ENCODE results near the gene HTRA3.

HTRA3 gene

DNA sequence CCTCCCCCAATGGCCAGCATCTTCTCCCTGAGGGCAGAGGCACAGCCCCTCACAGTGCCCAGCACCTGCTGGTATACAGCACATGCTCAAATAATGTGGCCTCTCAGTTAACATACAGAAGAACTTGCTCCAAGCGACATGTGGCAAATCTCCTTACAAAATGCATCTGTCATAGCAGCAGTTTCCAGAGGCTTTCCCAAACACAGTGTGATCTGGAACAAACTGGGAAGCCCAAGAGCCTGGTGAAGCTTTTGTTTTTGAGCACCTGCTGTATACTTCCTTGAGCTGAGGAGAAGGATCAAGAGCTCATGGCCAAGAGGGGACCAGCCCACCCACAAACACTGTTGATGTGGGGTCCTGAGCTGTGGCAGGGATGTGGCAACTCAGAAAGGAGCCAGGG lies 34.8 kb upstream of the HTRA3 start:
- DNase-seq (ENCODE audit: low read depth): no peak

DNA sequence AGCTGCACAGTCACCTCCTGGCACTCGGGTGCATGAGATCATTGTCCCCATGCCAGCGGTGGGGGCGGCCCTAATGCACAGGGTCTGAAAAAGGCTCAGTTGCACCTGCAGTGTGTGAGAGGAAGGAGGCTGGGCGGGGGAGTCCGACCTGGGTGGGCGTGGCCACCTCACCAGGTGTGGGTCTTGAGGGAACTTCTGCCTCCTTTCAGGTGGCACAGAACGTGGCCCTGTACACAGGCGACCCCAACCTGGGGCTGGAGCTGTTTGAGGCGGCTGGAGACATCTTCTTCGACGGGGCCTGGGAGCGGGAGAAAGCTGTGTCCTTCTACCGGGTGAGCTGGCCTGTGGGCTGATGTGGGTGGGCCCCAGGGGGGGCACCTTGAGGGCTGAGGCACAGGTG lies 34.3 kb upstream of the HTRA3 start:
- DNase-seq (ENCODE audit: low read depth): no peak

DNA sequence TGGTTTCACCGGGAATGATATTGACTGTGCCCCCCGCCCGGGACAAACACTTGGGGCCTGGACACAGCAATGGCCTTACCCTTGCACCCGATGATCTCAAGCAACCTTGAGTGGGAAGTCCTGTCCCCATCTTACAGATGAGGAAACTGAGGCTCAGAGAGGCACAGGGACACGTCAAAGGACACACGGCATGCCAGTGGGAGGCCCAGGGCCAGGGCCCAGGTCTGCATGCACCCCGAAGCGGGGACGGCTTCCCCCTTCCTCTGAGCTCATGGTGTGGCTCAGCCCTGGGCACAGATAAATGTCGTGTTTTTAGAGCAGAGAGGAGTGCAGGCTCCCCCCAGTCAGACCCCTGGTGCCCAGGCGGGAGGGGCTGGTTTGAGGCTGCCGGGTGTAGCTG lies 33.9 kb upstream of the HTRA3 start:
- no peak for DNase-seq (ENCODE audit: low read depth)

DNA sequence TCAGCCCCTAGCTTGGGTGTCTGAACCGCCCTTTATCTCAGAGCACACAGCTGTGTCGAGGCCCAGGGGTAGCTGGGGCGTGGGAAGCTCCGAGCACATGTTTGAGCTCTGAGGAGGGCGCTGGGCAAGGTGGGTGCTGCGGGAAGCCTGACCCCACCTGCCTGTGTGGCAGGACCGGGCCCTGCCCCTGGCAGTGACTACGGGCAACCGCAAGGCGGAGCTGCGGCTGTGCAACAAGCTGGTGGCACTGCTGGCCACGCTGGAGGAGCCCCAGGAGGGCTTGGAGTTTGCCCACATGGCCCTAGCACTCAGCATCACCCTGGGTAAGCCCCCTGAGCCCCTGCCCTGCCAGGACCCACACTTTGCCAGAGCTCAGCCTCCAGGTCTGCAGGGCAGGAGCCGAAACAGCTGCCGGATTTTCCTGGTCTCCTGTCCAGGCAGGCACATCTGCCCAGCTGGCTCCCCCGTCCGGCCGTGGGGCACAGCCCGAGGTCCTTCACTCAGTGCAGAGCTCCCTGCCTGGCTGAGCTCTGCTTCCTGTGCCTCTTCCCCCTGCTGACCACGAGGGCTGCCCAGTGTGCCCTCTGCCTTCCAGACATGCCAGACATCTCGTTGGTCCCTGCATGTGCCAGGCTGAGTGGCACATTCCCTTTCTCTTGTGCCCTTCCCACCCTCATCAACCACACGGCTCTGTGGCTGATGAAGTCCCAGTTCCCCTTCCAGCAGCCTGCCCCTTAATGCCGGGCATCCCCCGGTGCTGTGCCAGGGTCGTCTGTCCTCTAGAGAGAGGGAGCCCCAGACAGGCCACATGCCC lies 33.2 kb upstream of the HTRA3 start:
- no peak for DNase-seq (ENCODE audit: low read depth)

DNA sequence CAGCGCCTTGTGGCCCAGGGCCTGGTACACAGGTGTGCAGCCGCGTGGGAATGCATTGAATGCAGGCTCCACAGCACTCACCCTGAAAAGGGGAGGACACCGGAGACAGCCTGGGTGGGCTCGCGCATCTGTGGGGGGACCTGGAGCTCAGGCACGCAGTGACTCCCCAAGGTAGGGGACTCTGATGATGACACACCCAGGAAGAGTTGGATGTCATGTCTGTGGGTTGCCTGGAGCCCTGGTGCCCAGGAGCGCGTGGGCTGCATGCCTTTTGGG lies 32.7 kb upstream of the HTRA3 start:
- no peak for DNase-seq (ENCODE audit: low read depth)

DNA sequence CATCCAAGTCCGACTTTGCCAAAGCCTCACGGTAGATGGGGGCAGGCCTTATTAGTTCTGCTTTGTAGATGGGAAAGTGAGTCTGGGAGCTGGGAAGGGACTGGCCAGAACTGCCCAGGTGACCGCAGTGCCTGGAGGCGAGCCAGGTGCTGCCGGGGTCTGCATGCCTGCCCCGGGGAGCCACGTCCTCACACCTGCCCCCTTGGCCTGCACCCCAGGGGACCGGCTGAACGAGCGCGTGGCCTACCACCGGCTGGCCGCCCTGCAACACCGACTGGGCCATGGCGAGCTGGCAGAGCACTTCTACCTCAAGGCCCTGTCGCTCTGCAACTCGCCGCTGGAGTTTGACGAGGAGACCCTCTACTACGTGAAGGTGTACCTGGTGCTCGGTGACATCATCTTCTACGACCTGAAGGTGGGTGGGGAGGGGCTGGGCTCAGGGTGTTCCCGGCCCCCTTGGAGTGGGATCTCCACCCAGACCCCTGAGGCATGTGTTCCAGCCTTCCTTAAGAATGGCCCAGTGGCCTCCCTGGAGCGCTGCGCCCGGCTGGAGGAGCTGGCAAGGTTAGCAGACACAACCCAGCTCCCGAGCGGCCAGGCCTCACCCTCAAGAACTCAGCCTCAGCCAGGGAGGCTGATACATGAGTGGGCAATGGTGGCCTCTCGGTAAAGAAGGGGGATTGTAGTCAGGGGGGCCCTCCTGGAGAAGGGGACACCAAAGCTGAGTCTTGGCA lies 32.1 kb upstream of the HTRA3 start:
- no peak for DNase-seq (ENCODE audit: low read depth)

DNA sequence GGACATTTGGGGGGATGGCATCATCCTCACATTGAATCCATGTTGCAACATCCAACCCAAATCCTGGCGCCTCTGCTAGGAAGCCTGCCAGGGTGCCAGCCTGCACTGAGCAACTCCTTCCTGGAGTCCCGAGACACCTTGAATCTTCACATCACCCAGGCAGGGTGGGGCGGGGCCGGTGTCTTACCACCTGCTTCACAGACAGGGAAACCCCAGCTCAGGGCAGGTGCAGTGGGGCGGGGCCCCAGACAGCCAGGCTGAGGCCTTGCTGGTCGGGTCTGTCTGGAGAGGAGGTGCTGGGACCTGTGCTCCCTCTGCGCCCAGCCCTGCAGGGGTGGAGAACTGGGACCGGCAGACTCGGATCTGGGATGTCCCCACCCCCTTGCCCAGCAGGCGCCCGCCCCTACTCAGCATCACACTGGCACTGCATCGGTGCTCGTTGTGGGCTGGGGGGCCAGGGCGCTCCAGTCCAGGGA lies 31.5 kb upstream of the HTRA3 start:
- no peak for DNase-seq (ENCODE audit: low read depth)

DNA sequence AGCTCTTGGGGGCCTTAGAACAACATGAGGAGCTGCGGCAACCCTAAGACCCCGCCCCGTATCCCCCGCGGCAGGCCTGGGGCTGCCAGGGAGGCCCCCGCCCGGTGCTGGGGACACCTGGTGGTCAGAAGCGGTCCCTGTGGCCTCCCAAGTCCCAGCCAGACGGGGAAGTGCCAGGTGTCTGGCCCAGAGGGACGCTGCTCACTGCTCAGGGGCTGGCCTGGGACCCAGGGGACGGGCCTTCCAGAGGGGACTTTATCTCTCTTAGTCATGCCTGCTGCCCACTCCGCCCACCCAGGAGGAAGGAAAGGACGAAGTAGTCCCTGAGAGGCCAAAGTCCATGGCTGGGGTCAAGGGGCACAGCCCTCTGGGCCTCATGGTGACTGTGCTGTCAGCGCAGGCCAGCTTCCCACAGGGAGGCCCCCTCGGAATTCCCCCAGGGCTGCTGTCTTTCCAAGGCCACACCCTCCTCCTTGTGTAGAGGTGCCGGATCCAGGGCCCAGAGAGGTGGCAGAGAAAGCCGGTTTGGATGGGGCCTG lies 31.0 kb upstream of the HTRA3 start:
- no peak for DNase-seq (ENCODE audit: low read depth)

DNA sequence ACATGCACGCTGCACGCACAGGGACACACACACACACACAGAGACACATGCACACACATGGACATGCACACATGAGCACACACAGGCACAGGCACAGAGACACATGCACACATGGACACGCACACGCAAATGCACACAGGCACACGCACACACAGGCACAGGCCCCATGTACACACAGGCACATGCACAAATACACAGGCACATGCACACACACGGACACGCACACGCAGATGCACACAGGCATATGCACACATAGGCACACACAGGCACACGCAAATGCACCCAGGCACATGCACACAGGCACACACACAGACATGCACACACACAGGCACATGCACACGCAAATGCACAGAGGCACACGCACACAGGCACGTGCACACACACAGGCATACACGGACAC lies 30.3 kb upstream of the HTRA3 start:
- DNase-seq (ENCODE audit: low read depth): no peak

DNA sequence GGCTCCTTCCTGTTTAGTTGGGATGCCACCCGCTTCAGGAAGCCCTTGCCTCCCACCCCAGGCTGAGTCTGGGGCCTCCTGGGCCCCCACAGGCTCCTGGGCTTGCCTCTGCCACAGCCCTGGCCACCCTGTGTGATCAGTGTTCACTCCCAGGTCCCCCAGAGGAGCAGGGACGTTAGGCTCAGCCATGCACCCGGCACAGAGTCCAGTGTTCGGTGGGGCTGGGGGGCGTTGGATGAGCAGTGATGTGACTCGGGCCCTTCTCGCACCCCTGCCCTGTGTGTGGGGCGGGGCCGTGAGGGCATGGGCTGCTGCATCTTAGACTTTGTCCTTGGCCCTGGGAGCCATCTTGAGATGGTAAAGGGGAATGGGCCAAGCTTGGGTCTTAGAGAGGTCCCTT lies 29.9 kb upstream of the HTRA3 start:
- no peak for DNase-seq (ENCODE audit: low read depth)

DNA sequence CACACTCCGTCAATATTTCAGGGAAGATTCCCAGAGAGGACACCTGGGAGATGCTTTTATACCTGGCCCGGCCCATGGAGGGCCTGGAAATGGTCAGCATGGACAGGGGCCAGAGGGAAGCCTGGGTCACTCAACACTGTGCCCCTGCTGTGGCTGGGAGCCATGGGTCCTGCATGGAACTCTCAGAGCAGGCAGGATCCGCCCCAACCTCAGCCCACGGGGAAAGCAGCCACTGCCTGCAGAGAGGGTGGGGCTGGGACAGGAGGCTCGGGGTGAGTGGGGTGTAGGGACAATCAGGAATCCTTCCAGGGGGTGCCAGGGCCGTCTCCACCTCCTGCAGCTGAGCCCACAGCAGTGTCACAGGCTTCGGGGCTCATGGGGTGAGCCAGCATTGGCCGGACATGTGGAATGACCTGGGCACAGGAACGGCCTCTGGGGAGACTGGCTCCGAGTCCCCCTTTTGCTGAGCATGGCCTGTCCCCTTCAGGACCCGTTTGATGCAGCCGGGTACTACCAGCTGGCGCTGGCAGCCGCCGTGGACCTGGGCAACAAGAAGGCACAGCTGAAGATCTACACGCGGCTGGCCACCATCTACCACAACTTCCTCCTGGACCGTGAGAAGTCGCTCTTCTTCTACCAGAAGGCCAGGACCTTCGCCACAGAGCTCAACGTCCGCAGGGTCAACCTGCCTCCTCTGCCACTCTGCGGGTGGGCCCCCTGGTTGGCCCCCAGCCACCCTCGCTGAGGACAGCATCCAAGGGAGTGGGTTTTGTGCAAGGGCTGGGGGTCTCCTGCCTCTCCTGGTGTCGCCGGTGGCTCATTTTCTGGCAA lies 29.1 kb upstream of the HTRA3 start:
- no peak for DNase-seq (ENCODE audit: low read depth)

DNA sequence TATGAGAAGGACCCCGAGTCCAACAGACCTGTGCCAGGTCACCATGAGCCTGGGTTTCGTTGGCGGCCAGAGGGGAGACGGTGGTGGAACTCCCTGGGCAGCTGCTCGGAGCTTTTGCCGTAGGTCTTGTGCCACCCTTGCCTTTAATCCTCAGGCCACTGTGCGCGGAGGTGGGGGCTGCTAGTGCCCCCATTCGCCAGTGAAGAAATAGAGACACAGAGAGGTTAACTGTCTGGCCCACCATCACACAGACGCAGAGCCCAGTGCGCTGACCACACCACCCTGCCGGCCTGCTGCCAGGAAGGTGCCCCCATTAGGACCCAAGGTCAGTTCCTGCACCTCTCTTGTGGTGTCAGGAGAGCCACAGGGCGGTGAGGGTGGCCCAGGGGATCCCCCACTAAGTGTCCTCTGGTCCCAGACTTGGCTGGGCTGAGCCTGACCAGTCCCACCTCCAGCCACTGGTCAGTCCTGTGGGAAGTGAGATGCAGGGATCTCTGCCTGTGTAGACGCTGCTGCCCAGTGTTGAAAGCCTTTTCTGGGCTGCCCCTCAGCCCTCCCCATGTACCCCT lies 28.3 kb upstream of the HTRA3 start:
- no peak for DNase-seq (ENCODE audit: low read depth)

DNA sequence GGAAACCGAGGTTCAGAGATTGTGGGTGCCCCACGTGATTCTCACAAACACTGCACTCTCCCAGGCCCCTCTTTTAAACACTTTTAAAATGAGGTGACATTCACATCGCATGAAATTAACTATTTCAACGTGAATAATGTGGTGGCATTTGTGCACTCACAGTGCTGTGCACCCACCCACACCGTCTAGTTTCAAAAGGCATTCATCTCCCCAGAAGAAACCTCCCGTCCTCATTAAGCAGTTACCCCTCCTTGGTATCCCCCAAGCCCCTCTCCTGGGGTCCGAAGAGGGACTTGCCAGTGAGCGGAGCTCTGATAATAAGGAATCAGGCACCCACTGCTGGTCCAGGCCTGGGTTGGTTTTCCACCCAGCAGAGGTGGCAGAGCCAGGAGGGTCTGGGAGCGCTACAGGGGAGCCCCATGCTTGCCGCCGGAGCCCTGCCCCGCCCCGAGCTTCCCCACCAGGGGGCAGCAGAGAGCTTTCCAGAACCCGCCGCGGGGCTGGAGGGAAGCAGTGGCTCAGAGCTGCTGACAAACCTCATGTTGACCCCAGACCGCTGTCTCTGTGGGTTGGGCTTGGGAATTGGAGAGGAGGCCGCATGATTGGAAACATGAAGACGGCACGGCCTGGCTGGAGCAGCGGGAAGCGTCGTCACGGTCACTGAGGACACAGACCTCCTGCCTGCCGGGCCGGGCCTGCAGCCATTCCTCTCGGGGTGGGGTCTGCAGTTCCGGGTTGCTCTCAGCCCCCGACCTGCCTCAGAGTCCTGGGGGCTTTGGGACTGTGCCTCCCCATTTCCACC lies 27.5 kb upstream of the HTRA3 start:
- peak; percentile 93 for DNase-seq (ENCODE audit: low read depth)

DNA sequence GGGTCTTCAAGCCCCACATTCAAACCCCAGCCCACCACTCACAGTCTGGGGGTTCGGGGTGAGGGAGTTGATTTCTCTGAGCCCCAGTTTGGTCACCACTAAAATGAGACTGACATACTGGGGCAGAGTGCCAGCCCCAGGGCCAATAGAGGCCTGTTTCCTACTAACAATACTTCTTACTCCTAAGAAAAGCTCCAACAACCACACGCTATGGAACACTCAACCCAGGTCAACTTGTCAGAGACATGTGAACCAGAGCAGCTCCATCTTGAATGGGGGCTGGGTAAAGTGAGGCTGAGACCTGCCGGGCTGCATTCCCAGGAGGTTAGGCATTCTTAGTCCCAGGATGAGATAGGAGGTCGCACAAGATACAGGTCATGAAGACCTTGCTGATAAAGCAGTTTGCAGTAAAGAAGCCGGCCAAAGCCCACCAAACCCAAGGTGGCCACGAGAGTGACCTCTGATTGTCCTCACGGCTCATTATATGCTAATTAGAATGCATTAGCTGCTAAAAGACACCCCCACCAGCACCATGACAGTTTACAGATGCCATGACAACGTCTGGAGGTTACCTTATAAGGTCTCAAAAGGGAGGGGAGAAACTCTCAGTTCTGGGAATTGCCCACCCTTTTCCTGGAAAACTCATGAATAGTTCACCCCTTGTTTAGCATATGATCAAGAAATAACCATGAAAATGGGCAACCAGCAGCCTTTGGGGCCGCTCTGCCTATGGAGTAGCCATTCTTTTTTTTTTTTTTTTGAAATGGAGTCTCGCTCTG lies 26.6 kb upstream of the HTRA3 start:
- no peak for DNase-seq (ENCODE audit: low read depth)

DNA sequence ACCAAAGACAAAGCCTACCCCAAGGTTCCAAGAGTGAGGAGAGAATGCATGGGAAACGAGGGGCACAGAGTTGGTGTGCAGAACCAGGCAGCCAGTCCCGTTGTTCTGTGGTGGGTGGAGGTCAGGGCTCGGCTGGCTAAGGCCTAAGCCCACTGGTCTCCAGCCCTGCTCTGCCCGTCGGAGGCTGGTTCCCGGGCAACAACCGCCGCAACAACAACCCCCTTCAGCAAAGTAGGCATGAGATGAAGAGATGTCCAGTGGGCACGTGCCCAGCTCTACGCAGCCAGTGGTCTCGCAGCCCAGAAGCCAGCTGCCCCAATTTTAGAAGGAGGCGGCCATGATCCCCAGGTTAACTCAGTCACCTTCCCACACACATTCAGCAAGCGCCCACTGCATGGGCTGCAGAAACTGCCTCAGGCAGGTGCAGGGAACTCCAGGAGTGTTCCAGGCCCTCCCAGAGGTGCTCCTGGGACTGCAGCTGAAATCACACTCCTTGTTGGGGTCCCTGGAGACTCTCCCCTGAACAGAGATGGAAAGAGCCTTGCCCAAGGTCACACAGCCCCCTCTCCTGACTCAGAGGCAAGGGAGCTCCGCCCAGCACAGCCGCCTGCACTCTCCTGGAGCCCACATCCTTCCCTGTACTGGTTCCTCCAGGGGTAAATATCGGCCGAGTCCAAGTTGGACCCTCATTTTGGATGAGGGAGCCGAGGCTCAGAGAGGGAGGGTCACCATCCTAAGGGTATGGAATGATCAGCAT lies 25.4 kb upstream of the HTRA3 start:
- no peak for DNase-seq (ENCODE audit: low read depth)

DNA sequence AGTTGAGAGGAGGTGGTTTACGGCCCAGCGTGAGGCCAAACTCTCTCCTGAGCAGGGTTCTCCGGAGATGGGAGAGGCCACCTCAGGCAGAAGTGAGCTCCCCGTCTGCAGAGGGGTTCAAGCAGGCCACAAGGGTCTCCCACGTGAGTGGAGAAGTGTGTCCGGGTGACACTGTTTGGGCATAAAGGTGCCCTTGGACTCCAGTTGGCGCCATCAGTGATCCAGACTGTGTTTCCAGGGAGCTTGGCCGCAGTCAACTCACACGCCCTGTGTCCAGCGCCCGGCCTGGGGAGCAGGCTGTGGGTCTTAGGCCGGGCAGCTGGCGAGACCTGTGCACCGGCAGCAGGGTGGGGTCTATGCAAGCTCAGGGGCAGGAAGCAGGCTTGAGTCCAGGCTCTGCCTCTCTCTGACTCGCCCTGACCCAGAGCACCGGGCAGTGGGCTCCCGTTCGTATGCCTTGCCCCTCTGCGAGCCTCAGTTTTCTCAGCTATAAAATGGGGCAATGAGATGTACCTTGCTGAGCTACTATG lies 24.6 kb upstream of the HTRA3 start:
- DNase-seq (ENCODE audit: low read depth): no peak

DNA sequence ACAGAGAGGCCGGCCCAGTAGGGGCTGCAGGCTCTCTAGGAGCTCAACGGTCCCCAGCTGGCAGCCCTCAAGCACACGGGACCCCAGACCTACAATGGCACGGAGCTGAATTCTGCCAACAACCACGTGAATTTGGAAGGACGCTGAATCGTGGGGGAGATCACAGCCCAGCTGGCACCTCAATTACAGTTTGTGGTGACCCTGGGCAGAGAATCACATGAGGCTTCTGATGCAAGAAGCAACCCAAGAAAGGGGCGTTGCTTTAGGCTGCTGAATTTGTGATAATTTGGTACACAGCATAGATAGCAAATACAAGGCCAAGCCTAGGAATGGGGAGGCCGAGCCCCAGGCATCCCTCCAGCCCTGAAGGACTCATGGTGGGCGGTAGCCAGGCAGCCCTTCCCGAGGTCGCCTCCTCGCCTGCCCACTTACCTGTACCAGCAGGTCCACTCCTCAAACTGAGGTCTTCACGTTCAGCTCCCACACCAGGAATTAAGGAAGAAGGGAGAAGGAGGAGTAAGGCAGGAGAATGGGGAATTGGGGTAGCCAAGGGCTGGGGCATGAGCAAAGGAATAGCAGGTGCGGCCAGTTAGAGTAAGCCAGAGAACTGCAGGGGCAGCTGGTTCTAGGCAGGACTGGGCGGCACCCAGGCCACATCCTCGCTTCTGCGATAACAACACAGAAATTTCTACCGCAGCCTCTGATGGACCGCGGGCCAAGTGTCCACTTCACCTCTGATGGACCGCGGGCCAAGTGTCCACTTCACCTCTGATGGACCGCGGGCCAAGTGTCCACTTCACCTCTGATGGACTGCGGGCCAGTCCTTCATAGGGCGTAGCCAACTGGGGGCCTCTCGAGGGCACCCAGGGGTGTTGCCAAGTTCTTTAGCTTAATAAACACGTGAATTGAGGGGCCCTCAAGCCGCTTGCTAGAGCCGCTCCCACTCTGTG lies 23.4 kb upstream of the HTRA3 start:
- no peak for DNase-seq (ENCODE audit: low read depth)

All from EH (cell line).